VCaP (cell line): Measurements from ENCODE around the gene RPRML.

Experiments
- H3K27ac ChIP-seq: fragments of 450-650 bp; 2 replicates; pipeline ENCODE4 v1.5.1; 2017
- CTCF ChIP-seq: fragments of 450-650 bp; conservative IDR thresholded peaks from 2 replicates; pipeline ENCODE4 v1.5.1; 2017; ENCODE audit warnings: mild to moderate bottlenecking, moderate library complexity

The RPRML gene

DNA sequence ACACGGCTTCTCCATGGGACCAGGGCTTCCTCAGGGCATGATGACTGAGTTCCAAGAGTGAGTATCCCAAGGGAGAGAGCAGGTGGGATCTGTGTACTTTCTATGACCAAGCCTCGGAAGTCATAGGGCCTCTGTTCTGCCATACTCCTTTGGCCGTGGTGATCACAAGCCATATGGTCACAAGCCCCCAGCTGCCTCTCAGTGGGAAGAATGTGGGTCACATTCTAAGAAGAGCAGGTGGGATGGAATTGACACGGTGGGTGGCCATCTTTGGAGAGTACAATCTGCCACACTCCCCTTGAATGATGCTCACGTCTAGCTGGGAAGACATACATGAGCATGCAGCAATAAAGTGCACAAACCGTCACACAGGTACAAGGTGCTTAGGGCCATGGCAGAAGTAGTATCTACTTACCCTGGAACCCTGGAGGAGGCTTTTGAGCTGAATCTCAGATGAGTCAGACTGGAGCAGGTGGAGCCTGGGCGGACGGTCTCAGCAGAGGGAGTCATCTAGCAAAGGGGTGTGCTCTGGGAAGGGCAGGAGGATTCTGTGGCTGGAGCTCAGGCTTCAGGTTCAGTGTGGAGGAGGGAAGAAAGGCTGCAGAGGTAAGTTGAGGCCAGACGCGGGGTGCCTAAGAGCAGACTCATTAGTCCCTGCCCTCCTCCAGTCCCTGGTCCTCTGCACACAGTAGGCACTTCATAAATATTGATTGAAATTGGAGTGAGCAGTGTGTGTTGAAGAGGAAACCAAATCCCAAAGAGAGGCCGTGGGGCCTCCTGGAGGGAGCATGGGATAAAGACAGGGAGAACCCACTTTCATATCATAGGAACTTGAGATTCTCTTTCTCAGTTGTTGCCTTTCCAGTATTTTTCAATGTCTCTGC lies 29.5 kb downstream of the RPRML start:
- TF ChIP-seq CTCF, result no peak
- no peak overlapping the region for H3K27ac ChIP-seq

DNA sequence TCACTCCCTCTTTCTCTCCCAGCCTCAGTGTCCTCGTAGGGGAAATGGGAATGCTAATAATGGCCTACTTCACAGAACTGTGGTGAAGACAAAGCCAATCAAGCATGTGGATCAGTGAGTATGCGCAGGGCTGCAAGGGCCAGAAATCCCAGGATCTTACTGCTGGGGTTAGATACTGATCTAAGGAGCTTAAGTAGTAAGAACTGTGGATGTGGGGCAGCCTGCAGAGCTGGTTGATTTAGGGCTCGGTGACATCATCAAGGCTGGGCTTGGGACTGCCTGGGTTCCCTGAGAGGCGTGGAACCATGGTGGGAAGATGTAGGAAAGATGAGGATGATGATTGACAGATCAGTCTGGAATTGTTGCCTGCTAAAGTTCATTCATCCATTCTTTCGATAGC lies 30.5 kb downstream of the RPRML start:
- TF ChIP-seq CTCF, result no peak
- no peak overlapping the region for H3K27ac ChIP-seq

GRCh38 chr17:46947216-46947615 lies 31.8 kb downstream of the RPRML start:
- no peak for TF ChIP-seq CTCF
- no peak overlapping the region for H3K27ac ChIP-seq

DNA sequence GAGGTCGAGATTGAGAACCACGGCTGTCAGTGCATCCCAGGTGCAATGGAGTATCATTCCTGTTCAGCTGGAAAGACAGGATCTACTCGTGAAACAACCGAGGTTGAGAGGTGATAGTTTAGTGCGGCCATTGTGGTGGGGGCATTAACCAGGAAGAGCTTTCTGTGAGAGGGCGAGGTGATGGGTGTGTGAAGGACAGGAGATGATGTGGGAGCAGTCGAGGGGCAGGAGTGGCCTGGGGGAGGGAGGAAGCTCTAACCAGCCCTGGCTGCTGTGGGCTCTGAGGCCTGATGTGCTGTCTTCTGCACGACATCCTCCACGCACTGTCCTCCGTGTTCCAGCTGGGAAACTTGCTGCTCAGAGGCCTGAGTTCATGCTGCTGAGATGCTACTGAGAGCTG lies 34.1 kb downstream of the RPRML start:
- TF ChIP-seq CTCF, result no peak
- H3K27ac ChIP-seq, result peak overlapping the region; percentile 29; the same call in 1 of the 2 replicates

GRCh38 chr17:46943501-46944393 lies 35.3 kb downstream of the RPRML start:
- TF ChIP-seq CTCF, result no peak
- H3K27ac ChIP-seq, result peak overlapping the region; percentile 29; the same call in 1 of the 2 replicates

GRCh38 chr17:46943218-46943500 lies 35.9 kb downstream of the RPRML start:
- H3K27ac ChIP-seq, result no peak overlapping the region
- TF ChIP-seq CTCF, result no peak

- H3K27ac ChIP-seq, result no peak overlapping the region
- TF ChIP-seq CTCF, result peak; percentile 95
Measured at GRCh38 chr17:46942441-46943217, 36.4 kb downstream of the RPRML start.
